NT2/D1 (cell line): Measurements from ENCODE around the gene ELMOD2.
A peak's percentile ranks its signal among the peaks of the same experiment; 100 is the strongest.

Experiments used
- DNase-seq: peaks from one replicate; pipeline ENCODE4 v3.0.0-alpha.2; 2011; ENCODE audit warnings: low read depth, low spot score
- H3K27me3 ChIP-seq: 2 replicates; pipeline ENCODE4 v1.6.0; 2011; ENCODE audit warnings: mild to moderate bottlenecking; ENCODE audit not compliant: insufficient read length, insufficient read depth
- H3K36me3 ChIP-seq: 2 replicates; pipeline ENCODE4 v1.6.1; 2011; ENCODE audit warnings: mild to moderate bottlenecking, low read length, mixed read lengths; ENCODE audit not compliant: insufficient read depth, insufficient read length
- H3K4me1 ChIP-seq: 2 replicates; pipeline ENCODE4 v1.5.1; 2011; ENCODE audit not compliant: insufficient read depth, insufficient read length
- H3K4me3 ChIP-seq: 2 replicates; pipeline ENCODE4 v1.5.1; 2011; ENCODE audit warnings: low read depth; ENCODE audit not compliant: insufficient read length
- H3K9ac ChIP-seq: 2 replicates; pipeline ENCODE4 v1.6.0; 2011; ENCODE audit warnings: low read depth; ENCODE audit not compliant: insufficient read length
- H3K9me3 ChIP-seq: 2 replicates; pipeline ENCODE4 v1.5.1; 2011; ENCODE audit warnings: mild to moderate bottlenecking, low read length; ENCODE audit not compliant: insufficient read depth
- SUZ12 ChIP-seq: IDR thresholded peaks from 2 replicates; pipeline ENCODE4 v1.6.1; 2011; ENCODE audit not compliant: insufficient read length, insufficient read depth; ENCODE audit errors: extremely low read depth
- YY1 ChIP-seq: IDR thresholded peaks from 2 replicates; pipeline ENCODE4 v1.6.1; 2011; ENCODE audit not compliant: insufficient read length, insufficient read depth
- ZNF274 ChIP-seq: IDR thresholded peaks from 2 replicates; pipeline ENCODE4 v1.6.1; 2011; ENCODE audit warnings: mild to moderate bottlenecking, low read depth, low read length

Gene ELMOD2

DNA sequence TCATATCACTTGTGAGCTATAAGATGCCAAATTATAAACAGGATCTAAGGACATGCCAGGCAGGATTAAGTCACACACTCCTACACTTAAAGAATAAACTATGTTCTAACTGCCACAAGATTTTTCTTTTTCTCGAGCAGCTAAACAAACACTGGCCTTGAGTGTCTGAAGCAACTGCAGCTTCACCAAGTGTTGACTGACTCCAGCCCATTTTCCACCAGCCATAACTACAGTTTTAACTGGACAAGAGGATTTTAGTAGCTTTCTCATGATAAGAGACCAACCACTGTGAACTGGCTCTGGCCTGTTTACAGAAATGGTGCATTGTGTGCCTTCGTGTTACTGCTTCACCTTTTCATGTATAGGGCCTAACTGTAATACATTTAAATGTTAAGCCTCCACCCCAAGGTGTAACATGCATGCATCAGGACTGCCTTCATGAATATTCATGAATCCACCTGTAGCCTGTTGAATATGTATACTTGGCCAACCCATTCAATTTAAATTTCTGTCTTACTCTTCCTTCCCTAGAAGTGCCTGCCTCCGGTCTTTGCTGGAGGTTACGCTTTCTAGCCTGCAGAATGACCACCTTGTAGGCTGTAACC, 34.0 kb downstream of the ELMOD2 start:
- no peak for TF ChIP-seq YY1
- TF ChIP-seq ZNF274, result no peak
- TF ChIP-seq SUZ12, result no peak
- H3K9ac ChIP-seq, result no peak overlapping the region
- no peaks in the 10 kb centered on the region for H3K36me3 ChIP-seq
- no peaks in the 10 kb centered on the region for H3K9me3 ChIP-seq
- H3K4me1 ChIP-seq, result no peaks in the 10 kb centered on the region
- H3K4me3 ChIP-seq, result no peak overlapping the region
- no peaks in the 10 kb centered on the region for H3K27me3 ChIP-seq
- DNase-seq, result no peak

DNA sequence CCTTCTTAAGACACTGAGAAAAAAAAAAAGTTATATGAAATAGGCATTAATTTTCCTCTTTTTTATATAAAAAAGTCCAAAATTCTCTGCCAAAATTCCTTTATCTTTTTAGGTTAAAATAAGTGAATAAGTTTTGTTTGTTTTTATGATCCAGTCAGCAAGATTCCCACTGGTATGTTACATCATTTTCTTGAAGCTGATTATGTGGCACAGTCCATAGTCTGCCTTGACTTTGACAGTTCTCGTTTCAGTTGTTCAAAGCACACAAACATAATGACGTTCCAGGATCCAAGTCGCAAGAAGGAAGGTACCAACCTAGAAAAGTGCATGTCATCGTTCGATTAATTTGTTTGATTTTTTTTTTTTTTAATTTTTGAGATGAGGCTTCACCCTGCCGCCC, 35.7 kb downstream of the ELMOD2 start:
- no peak for TF ChIP-seq YY1
- no peak for TF ChIP-seq SUZ12
- no peak for TF ChIP-seq ZNF274
- Histone ChIP-seq H3K9me3 (no peaks in the 10 kb centered on the region), H3K36me3 (no peaks in the 10 kb centered on the region), H3K4me1 (no peaks in the 10 kb centered on the region), H3K27me3 (no peaks in the 10 kb centered on the region), H3K4me3 (no peak overlapping the region), H3K9ac (no peak overlapping the region)
- no peak for DNase-seq

DNA sequence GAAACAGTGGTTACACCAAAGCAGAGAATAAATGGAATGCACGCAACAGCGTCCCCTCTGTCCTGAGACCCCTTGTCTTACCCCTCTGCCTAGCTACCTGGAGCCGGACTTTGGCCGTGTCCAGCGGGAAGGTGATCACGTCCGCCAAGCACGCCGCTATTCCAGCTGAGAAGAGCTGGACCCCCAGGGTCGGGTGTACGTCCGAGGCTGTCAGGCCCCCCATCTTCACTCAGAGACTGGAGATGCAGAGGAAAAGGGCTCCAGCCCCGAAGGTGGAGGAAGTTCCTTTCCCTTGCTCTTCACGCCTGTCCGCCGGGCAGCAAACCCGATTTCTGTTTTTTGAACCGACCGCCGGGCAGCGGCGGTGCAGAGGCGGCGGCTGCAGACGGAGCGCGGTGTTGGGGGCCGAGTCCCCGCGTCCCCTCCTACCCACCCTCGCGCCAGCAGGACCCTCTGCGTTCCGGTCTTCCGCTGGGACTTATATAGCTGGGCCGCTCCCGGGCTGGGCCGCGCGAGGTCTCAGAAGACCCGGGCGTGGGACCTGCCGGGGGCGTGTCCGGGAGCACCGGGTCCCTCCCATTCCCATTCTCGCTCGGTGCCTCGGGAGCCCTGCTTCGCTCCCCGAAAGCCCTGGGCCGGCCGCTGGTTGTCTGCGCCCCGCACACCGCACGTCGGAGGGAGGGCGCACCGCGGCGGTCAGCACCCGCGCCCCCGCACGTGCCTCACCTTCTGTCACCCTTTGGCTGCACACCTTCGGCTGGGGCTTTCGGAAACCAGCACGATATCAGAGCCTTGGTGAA, 44.7 kb downstream of the ELMOD2 start, which contains the start of gene UCP1:
UCP1 (minus strand) TSS at position 455 of the 800 bp plus-strand sequence; CDS start at position 223, 232 bp downstream.
- no peak for DNase-seq
- no peaks in the 10 kb centered on the region for H3K36me3 ChIP-seq
- H3K4me3 ChIP-seq, result peak within 1 kb of the TSS; percentile 38
- H3K4me1 ChIP-seq, result no peaks in the 10 kb centered on the region
- H3K27me3 ChIP-seq, result peaks cover 63% of the 10 kb centered on the region
- H3K9me3 ChIP-seq, result peaks cover 24% of the 10 kb centered on the region
- peak within 1 kb of the TSS; percentile 54 for H3K9ac ChIP-seq
- TF ChIP-seq YY1 (no peak), ZNF274 (no peak), SUZ12 (no peak)

DNA sequence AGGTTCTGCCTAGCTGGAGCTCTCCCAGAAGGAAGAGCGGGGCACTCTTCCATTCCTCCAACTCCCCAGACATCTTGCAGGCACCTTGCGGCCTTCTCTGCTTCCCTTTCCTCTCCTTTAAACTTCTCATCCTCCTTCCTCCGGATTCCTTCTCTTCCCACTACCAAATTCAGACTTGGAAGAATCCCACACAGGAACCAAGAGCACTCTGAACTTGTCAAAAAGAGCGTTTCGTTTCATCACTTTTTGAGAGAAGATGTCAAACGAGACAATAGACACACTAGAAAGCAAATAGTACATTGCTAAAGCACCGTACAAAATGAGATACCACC, 45.3 kb downstream of the ELMOD2 start:
- TF ChIP-seq ZNF274 (no peak), YY1 (no peak), SUZ12 (no peak)
- no peaks in the 10 kb centered on the region for H3K36me3 ChIP-seq
- H3K9ac ChIP-seq, result no peak overlapping the region
- DNase-seq, result no peak
- H3K4me1 ChIP-seq, result no peaks in the 10 kb centered on the region
- peaks cover 63% of the 10 kb centered on the region for H3K27me3 ChIP-seq
- H3K4me3 ChIP-seq, result peak overlapping the region; percentile 38
- peaks cover 24% of the 10 kb centered on the region for H3K9me3 ChIP-seq

DNA sequence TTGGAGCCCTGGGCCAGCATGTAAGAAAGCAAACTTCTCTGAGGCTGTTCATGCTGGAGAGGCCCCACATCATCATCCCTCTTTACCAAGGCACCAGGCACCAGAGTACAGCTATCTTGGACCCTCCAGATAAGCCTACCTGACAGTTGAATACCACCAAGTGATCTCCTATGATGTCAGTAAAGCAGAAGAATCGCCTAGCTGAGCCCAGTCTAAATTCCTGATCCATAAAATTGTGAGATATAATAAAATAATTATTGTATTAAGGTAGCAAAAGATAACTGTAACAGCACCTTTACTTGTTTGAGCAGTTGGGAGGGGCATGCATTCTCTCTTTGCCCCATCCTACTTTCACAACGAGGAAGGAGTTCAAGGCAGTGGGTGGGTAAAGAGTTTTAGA, 47.7 kb downstream of the ELMOD2 start:
- H3K4me1 ChIP-seq, result no peaks in the 10 kb centered on the region
- no peak overlapping the region for H3K4me3 ChIP-seq
- no peak overlapping the region for H3K9ac ChIP-seq
- H3K27me3 ChIP-seq, result peaks cover 49% of the 10 kb centered on the region
- no peak for DNase-seq
- TF ChIP-seq YY1 (no peak), SUZ12 (no peak), ZNF274 (no peak)
- H3K36me3 ChIP-seq, result no peaks in the 10 kb centered on the region
- H3K9me3 ChIP-seq, result peaks cover 24% of the 10 kb centered on the region

DNA sequence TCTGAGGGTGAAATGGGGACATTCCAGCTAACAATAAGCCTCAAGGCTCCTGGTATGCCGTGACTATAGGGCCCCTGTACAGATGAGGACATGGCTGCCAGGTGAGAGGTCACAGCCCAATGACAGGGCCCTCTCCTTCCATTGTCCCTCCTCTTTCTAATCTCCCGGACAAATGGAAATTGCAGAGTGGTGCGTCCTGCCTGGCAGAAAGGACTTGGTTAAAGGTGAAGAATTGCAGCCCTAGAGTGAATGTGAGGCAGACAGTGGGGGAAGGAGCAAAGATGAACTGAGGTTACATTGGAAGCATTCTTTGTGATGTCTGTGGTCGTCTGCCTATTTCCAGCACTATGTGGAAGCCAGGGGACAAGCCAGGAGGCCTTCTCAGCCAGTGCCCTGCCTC, 51.5 kb downstream of the ELMOD2 start:
- H3K9ac ChIP-seq, result no peak overlapping the region
- H3K36me3 ChIP-seq, result no peaks in the 10 kb centered on the region
- H3K27me3 ChIP-seq, result peaks cover 10% of the 10 kb centered on the region
- DNase-seq, result no peak
- TF ChIP-seq YY1, result no peak
- H3K4me3 ChIP-seq, result no peak overlapping the region
- peaks cover 22% of the 10 kb centered on the region for H3K9me3 ChIP-seq
- H3K4me1 ChIP-seq, result no peaks in the 10 kb centered on the region

DNA sequence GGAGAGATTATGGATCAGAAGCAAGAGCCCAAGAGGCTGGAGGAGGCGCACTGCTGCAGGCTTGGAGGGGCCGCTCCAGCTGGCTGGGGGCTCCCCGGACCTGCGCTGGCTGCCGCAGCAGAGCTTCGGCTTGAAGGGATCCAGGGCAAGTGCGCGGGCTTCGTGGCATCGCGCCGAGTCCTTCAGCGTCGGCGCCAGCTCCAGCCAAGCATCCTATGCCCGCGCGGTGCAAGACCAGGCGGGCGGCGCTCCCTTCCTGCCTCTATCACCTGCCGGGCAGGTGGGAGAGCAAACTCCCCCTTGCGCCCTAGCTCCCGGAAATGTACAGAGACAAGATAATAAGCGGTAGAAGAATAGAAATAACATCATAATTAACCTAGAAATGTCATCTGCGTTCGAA, 55.3 kb downstream of the ELMOD2 start:
- Histone ChIP-seq H3K27me3 (no peaks in the 10 kb centered on the region), H3K9me3 (no peaks in the 10 kb centered on the region), H3K9ac (no peak overlapping the region), H3K4me3 (no peak overlapping the region), H3K36me3 (no peaks in the 10 kb centered on the region), H3K4me1 (no peaks in the 10 kb centered on the region)
- TF ChIP-seq YY1, result no peak
- TF ChIP-seq ZNF274, result no peak
- no peak for TF ChIP-seq SUZ12
- no peak for DNase-seq
